GM19035 (cell line): ENCODE results near the gene ACTR8.

Experiments
- ATAC-seq: cut with Tn5 transposase; IDR thresholded peaks from one replicate; pipeline ENCODE4 v1.9.1; 2021; ENCODE audit not compliant: unreplicated experiment

Gene ACTR8

GRCh38 chr3:53836084-53836872 lies 45.7 kb downstream of the ACTR8 start:
- no peak for ATAC-seq

GRCh38 chr3:53835257-53835656 lies 46.7 kb downstream of the ACTR8 start:
- no peak for ATAC-seq

- ATAC-seq, result no peak
These were observed 47.4 kb downstream of the ACTR8 start for GRCh38 chr3:53834429-53835095.

- ATAC-seq, result no peak
These were observed 48.3 kb downstream of the ACTR8 start for GRCh38 chr3:53833700-53834099.

GRCh38 chr3:53833053-53833645 lies 48.8 kb downstream of the ACTR8 start:
- ATAC-seq, result no peak

GRCh38 chr3:53830944-53831343 lies 51.0 kb downstream of the ACTR8 start:
- ATAC-seq, result no peak

- ATAC-seq, result no peak
These were observed 52.3 kb downstream of the ACTR8 start for GRCh38 chr3:53829605-53830004.

GRCh38 chr3:53828581-53828980 lies 53.4 kb downstream of the ACTR8 start:
- no peak for ATAC-seq

GRCh38 chr3:53826048-53826447 lies 55.9 kb downstream of the ACTR8 start:
- no peak for ATAC-seq

- no peak for ATAC-seq
These were observed 57.2 kb downstream of the ACTR8 start for GRCh38 chr3:53824795-53825194.

GRCh38 chr3:53823956-53824657 lies 57.8 kb downstream of the ACTR8 start:
- no peak for ATAC-seq

- no peak for ATAC-seq
These were observed 58.7 kb downstream of the ACTR8 start for GRCh38 chr3:53823026-53823955.

GRCh38 chr3:53822331-53822741 lies 59.6 kb downstream of the ACTR8 start:
- no peak for ATAC-seq

- ATAC-seq, result no peak
These were observed 60.3 kb downstream of the ACTR8 start for GRCh38 chr3:53821631-53822121.

- no peak for ATAC-seq
These were observed 61.0 kb downstream of the ACTR8 start for GRCh38 chr3:53820756-53821580.

- ATAC-seq, result no peak
These were observed 61.9 kb downstream of the ACTR8 start for GRCh38 chr3:53820084-53820483.

GRCh38 chr3:53819163-53819868 lies 62.6 kb downstream of the ACTR8 start:
- no peak for ATAC-seq

- ATAC-seq, result no peak
These were observed 63.5 kb downstream of the ACTR8 start for GRCh38 chr3:53818221-53819162.
